Measurements from ENCODE around the gene RIN2. TPM values are rescaled to one million over a fixed set of nuclear protein-coding genes. Genes with fewer than 3 reads are reported as not detected.

RIN2 gene
- total RNA-seq, 1 experiment from 2014 or later: 1.5 TPM

GRCh38 chr20:19761841-19762240 is 3.8 kb downstream of the RIN2 start (continued):
- TF ChIP-seq, protein P1, sequence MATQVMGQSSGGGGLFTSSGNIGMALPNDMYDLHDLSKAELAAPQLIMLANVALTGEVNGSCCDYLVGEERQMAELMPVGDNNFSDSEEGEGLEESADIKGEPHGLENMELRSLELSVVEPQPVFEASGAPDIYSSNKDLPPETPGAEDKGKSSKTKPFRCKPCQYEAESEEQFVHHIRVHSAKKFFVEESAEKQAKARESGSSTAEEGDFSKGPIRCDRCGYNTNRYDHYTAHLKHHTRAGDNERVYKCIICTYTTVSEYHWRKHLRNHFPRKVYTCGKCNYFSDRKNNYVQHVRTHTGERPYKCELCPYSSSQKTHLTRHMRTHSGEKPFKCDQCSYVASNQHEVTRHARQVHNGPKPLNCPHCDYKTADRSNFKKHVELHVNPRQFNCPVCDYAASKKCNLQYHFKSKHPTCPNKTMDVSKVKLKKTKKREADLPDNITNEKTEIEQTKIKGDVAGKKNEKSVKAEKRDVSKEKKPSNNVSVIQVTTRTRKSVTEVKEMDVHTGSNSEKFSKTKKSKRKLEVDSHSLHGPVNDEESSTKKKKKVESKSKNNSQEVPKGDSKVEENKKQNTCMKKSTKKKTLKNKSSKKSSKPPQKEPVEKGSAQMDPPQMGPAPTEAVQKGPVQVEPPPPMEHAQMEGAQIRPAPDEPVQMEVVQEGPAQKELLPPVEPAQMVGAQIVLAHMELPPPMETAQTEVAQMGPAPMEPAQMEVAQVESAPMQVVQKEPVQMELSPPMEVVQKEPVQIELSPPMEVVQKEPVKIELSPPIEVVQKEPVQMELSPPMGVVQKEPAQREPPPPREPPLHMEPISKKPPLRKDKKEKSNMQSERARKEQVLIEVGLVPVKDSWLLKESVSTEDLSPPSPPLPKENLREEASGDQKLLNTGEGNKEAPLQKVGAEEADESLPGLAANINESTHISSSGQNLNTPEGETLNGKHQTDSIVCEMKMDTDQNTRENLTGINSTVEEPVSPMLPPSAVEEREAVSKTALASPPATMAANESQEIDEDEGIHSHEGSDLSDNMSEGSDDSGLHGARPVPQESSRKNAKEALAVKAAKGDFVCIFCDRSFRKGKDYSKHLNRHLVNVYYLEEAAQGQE (IDR thresholded peaks at IDR 0.05; ENCODE audit: low read depth): no peak
- TF ChIP-seq ZBTB33 (IDR thresholded peaks at IDR 0.05; ENCODE audit: extremely low read depth, insufficient replicate concordance, low read length): no peak

DNA sequence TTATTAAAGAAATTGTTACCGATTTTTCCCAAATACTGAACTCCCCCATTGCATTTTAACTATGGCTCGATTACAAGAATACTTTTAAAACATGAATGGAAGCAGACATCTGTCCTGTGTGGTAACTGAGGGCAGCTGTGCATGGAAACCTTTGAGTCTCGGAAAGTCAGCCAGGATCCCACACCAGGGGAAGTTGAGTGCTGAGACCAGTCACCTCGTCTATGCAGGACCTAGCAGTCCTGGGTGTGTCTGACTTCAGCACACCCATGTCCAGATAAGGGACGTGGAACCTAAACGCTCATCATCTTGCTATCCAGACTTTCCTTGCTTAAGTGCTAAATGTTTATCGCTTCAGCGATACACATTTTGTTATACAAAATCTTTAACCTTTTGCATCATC is 6.1 kb downstream of the RIN2 start:
- Histone ChIP-seq H3K79me2 (ENCODE audit: insufficient read depth, low read length) (no peaks in the 10 kb centered on the region), H3K9me2 (ENCODE audit: insufficient read depth) (no peaks in the 10 kb centered on the region), H3K4me1 (ENCODE audit: control insufficient read depth in 1 of 2, insufficient read depth in 2 of 2, low read length in 2 of 2) (peaks cover 0 to 8% of the 10 kb centered on the region in 2 experiments; a peak in 2 of 4 replicates), H4K20me1 (ENCODE audit: insufficient read depth) (no peaks in the 10 kb centered on the region), H2AFZ (ENCODE audit: low read depth, low read length, poor library complexity, severe bottlenecking) (no peak overlapping the region), H3K4me2 (ENCODE audit: low read length) (no peak overlapping the region), H3K36me3 (ENCODE audit: control insufficient read depth in 1 of 2, insufficient read depth in 2 of 2, low read length in 2 of 2) (no peaks in the 10 kb centered on the region), H3K27ac (ENCODE audit: low read depth, low read length) (no peak overlapping the region), H3K27me3 (ENCODE audit: insufficient read depth, low read length) (no peaks in the 10 kb centered on the region), H3K4me3 (replicated peaks in 1 of 2; ENCODE audit: low read depth in 1 of 2, low read length in 2 of 2) (no peak overlapping the region), H3K9ac (ENCODE audit: low read length) (no peak overlapping the region), H3K9me3 (ENCODE audit: control insufficient read depth in 1 of 2, insufficient read depth in 1 of 2, low read depth in 1 of 2, low read length in 2 of 2) (no peaks in the 10 kb centered on the region)
- ChIA-PET CTCF (no interaction called here), POLR2A (no interaction called here), RAD21 (ENCODE audit: low non-redundant PET in 1 of 2, low total read pairs in 2 of 2, uncharacterized antibody in 2 of 2, unreplicated experiment in 2 of 2) (no interaction called here)
- ATAC-seq (no peak), DNase-seq (ENCODE audit: low read depth, low spot score) (no peak)
- TF ChIP-seq SP1 (IDR thresholded peaks at IDR 0.05; ENCODE audit: low read depth) (no peak), RAD21 (IDR thresholded peaks at IDR 0.05; ENCODE audit: low read depth) (no peak), EZH2 (IDR thresholded peaks at IDR 0.05) (no peak), FOSL1 (IDR thresholded peaks at IDR 0.05; ENCODE audit: low read depth) (no peak), JUND (IDR thresholded peaks at IDR 0.05) (no peak), POLR2A (IDR thresholded peaks at IDR 0.05; ENCODE audit: borderline replicate concordance, extremely low read depth, insufficient read depth, insufficient read length) (no peak), CEBPB (IDR thresholded peaks at IDR 0.05; ENCODE audit: low read depth) (no peak)
- TF ChIP-seq, protein P1 (IDR thresholded peaks at IDR 0.05; ENCODE audit: low read depth): no peak
- intact Hi-C loops (cut with micrococcal nuclease): no loop called here
- BruUV-seq (replicated peaks): no TSS peak

All from HCT116 (cell line).